GM21381 (cell line): Measurements from ENCODE around the gene RHBDL1.
"Not testable (repeated sequence)": the region's sequence is repeated elsewhere in the genome, so short reads cannot be mapped to it uniquely, and the experiment has no call there.

ENCODE experiments used
- ATAC-seq: cut with Tn5 transposase; IDR thresholded peaks from one replicate; pipeline ENCODE4 v1.9.1; 2021; ENCODE audit warnings: mild to moderate bottlenecking, moderate library complexity; ENCODE audit not compliant: unreplicated experiment

RHBDL1 gene

GRCh38 chr16:684071-684794 lies 8.8 kb downstream of the RHBDL1 start, which contains the start of gene JMJD8:
JMJD8 (minus strand) TSS chr16:684334; CDS start chr16:684319, 15 bp downstream.
- peak; percentile 55 for ATAC-seq

- ATAC-seq: no peak
These were observed 9.7 kb downstream of the RHBDL1 start for GRCh38 chr16:684961-685696.

- ATAC-seq: no peak
These were observed 10.5 kb downstream of the RHBDL1 start for GRCh38 chr16:685967-686366.

- no peak for ATAC-seq
These were observed 11.2 kb downstream of the RHBDL1 start for GRCh38 chr16:686459-687260.

- no peak for ATAC-seq
These were observed 12.0 kb downstream of the RHBDL1 start for GRCh38 chr16:687499-687898.

GRCh38 chr16:689175-689897 lies 13.9 kb downstream of the RHBDL1 start:
- no peak for ATAC-seq

- ATAC-seq: not testable (repeated sequence)
These were observed 15.8 kb downstream of the RHBDL1 start for GRCh38 chr16:691242-691641.

GRCh38 chr16:692356-693108 lies 17.1 kb downstream of the RHBDL1 start:
- no peak for ATAC-seq

- no peak for ATAC-seq
These were observed 17.9 kb downstream of the RHBDL1 start for GRCh38 chr16:693364-693763.

GRCh38 chr16:693766-694165 lies 18.3 kb downstream of the RHBDL1 start:
- ATAC-seq: no peak

- no peak for ATAC-seq
These were observed 18.9 kb downstream of the RHBDL1 start for GRCh38 chr16:694187-694862.

- ATAC-seq: no peak
These were observed 19.4 kb downstream of the RHBDL1 start for GRCh38 chr16:694863-695354.

- no peak for ATAC-seq
These were observed 20.1 kb downstream of the RHBDL1 start for GRCh38 chr16:695355-696089.

GRCh38 chr16:698911-699671 lies 23.6 kb downstream of the RHBDL1 start:
- no peak for ATAC-seq

GRCh38 chr16:700684-701584 lies 25.5 kb downstream of the RHBDL1 start:
- no peak for ATAC-seq

GRCh38 chr16:702341-702740 lies 26.9 kb downstream of the RHBDL1 start:
- no peak for ATAC-seq

- no peak for ATAC-seq
These were observed 27.9 kb downstream of the RHBDL1 start for GRCh38 chr16:703406-703805.
